Measurements from ENCODE around the gene KCNJ5.
A peak's percentile ranks its signal among the peaks of the same experiment; 100 is the strongest.

Gene KCNJ5

DNA sequence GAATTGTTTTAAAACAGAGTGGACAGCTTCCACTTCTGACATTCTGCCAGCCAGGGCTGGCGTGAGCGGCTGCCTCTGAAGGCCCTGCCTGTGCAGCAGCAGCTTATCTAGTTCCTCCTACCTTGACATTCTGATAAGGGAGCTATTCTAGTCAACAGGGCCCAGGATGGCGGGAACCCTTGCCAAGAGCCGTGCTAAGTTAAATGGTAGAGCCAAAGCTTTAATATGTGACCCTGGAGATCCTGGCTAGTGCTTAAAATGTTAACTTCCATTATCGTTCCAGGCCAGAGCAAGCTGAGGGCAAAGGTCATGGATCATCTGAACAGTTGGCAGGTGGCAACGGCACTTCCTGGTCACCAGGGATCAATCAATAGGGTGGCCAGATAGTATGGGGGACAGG lies 3.5 kb downstream of the KCNJ5 start:
- no peak for TF ChIP-seq GATA1 (IDR thresholded peaks at IDR 0.05; ENCODE audit: low read depth, low read length)
- no peak for TF ChIP-seq POLR2A (IDR thresholded peaks at IDR 0.05; ENCODE audit: low read length)
- peak; percentile 2 to 65 for DNase-seq

DNA sequence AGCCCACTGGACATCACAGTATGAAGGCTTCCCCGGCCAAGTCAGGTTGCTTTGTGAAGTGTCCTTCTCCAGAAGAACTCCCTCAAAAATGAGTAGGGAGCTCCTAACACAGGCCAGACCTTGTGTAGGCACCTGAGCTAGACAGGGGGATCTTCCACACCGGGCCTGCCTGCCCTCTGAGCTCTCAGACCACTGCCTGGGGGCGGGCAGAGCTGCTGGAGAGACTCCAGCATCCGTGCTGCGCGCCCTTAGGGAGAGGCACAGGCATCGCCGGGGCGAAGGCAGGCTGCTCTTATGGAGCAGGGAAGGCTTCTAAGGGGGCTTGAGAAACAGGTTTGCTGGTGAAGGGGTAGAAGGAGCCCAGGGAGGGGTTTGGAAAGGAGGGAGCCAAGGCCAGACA lies 4.4 kb downstream of the KCNJ5 start:
- no peak for DNase-seq
- TF ChIP-seq POLR2A (IDR thresholded peaks at IDR 0.05; ENCODE audit: low read length) (no peak), GATA1 (IDR thresholded peaks at IDR 0.05; ENCODE audit: low read depth, low read length) (no peak)

DNA sequence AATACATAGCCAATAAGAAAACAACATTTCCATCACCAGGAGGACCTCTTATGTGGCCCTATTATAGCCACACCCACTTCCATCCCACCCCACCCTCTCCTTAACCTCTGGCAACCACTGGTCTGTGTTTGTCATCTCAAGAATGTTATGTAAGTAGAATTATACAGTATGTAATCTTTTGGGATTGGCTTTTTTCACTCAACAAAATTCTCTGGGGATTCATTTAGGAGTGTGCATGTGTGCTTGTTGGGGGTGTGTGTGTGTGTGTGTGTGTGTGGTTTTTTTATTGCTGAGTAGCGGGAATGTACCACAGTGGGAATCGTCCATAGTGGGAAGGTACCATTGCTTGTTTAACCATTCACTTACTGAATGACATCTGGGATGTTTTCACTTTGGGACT lies 5.2 kb downstream of the KCNJ5 start:
- TF ChIP-seq GATA1 (IDR thresholded peaks at IDR 0.05; ENCODE audit: low read depth, low read length) (no peak), POLR2A (IDR thresholded peaks at IDR 0.05; ENCODE audit: low read length) (no peak)
- no peak for DNase-seq

DNA sequence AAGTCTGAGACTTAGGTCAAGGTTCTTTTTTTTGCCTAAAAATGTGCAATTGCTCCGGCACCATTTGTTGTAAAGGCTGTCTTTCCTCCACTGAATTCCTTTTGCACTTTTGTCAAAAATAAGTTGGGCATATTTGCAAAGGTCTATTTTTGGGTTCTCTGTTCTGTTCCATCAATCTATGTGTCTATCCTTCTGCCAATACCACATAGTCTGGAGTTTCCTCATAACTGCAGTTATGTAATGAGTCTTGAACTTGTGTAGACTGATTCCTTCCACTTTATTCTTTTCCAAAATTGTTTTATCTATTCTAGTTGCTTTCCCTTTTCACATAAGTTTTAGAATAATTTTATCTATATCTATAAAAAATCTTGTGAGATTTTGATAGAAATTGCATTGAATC lies 6.7 kb downstream of the KCNJ5 start:
- TF ChIP-seq POLR2A (IDR thresholded peaks at IDR 0.05; ENCODE audit: low read length) (no peak), GATA1 (IDR thresholded peaks at IDR 0.05; ENCODE audit: low read depth, low read length) (no peak)
- no peak for DNase-seq

DNA sequence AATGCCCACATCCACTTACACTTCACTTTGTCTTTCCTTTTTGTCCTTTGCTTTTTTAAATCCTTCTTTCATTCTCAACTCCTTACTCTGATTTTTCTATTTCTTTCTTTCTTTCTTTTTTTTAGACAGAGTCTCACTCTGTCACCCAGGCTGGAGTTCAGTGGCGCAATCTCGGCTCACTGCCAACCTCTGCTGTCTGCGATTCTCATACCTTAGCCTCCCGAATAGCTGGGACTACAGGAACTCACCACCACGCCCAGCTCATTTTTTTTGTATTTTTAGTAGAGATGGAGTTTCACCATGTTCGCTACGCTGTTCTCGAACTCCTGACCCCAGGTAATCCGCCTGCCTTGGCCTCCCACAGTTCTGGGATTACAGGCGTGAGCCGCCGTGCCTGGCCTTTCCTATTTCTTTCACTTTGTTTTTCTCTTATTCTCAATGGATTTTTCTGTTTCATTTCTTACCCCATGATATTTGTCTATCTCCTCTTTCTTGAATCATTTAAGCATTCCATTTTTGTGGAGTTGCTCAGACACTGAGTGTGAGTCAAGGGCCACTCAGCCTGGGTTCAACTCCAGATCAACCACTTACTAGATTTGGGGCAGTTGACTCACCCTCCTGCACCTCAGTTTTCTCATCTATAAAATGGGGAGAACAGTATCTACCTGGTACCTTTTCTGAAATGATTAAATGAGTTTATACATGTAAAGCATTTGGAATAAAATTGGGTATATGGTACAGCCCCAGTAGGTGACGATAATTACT lies 7.6 kb downstream of the KCNJ5 start:
- DNase-seq, result no peak
- TF ChIP-seq GATA1 (IDR thresholded peaks at IDR 0.05; ENCODE audit: low read depth, low read length) (no peak), POLR2A (IDR thresholded peaks at IDR 0.05; ENCODE audit: low read length) (no peak)

DNA sequence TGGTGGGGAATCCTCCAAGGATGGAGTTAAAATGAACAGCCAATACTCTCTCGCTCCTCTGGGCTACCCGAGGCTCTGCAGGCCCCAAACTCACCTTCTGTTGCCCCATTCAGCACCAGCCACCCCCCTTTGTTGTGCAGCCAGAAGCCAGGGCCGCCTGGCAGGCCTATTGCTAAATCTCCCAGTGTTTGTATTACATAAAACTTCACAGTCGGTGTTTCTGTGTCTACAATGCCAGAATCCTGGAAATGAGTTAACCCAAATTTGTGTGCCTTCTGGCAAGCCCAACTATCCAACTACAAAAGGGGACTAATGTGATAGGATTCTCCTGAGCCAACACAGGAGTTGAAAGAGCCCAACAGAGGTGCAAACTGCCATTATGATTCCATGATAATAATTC lies 9.3 kb downstream of the KCNJ5 start:
- TF ChIP-seq GATA1 (IDR thresholded peaks at IDR 0.05; ENCODE audit: low read depth, low read length) (no peak), POLR2A (IDR thresholded peaks at IDR 0.05; ENCODE audit: low read length) (no peak)
- no peak for DNase-seq

DNA sequence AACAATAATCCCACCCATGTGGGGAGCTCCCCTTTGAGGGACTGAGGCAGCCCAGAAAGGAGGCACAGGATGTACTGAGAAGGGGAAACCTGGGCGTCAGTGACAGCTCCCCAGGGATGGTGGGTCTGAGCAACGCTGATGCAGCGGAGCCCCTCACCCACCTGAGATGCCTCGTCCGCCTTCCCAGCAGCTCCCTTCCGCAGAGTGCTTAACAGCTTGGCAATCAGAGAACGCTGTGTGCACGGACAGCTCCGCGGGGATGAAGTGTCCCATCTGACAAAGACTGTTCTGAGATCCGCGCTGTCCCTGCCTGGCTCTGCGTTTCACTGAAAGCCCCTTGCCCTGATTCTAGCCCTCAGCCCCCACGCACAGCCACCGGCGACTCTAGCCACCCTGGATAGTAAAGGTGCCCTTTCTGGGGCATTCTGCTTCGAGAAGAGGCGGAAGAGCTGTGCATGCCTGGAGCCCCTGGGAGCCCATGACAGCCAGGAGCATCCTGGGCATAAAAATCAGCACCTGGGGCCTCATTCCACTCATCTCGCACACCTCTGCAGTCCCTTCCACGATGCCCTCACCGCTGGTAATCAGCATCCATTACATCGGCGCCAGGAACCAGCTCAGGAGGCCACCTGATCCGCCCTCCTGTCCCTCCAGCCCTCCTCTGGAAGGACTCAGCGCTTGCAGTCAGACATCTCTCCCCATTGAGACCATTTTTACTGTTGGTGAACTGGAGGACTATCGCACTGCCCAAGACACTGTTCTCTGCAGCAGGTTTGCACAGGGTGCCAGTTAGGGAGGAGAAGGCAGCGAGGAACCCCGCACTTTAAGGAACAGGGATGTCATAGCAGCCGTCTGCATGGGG lies 10.7 kb downstream of the KCNJ5 start:
- no peak for DNase-seq
- no peak for TF ChIP-seq POLR2A (IDR thresholded peaks at IDR 0.05; ENCODE audit: low read length)
- TF ChIP-seq GATA1 (IDR thresholded peaks at IDR 0.05; ENCODE audit: low read depth, low read length), result no peak

DNA sequence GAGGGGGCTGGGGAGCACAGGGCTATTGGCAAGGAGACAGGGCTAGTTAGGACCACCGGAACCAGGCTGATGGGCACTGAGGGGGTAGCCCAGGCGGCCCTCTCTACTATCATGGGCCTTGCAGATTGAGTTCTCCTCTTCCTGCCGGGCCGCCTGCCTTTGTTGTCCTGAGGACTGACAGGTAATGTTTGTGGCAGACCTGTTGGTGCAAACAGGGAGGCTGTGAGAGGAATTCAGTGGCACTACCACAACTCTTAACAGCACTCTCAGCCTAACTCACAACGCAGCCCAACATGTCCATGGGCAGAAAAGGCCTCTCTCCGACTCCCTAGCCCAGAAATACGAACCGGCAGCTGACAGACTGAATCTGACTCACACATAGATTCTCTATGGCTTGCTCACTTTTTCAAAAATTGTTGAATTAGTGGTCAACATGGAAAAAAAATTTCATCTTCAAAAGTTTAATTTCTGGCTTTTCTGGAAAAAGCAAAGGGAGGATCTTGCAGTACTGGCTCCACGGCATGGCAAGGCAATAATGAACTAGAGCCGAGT lies 11.4 kb downstream of the KCNJ5 start:
- no peak for TF ChIP-seq POLR2A (IDR thresholded peaks at IDR 0.05; ENCODE audit: low read length)
- TF ChIP-seq GATA1 (IDR thresholded peaks at IDR 0.05; ENCODE audit: low read depth, low read length), result no peak
- no peak for DNase-seq

DNA sequence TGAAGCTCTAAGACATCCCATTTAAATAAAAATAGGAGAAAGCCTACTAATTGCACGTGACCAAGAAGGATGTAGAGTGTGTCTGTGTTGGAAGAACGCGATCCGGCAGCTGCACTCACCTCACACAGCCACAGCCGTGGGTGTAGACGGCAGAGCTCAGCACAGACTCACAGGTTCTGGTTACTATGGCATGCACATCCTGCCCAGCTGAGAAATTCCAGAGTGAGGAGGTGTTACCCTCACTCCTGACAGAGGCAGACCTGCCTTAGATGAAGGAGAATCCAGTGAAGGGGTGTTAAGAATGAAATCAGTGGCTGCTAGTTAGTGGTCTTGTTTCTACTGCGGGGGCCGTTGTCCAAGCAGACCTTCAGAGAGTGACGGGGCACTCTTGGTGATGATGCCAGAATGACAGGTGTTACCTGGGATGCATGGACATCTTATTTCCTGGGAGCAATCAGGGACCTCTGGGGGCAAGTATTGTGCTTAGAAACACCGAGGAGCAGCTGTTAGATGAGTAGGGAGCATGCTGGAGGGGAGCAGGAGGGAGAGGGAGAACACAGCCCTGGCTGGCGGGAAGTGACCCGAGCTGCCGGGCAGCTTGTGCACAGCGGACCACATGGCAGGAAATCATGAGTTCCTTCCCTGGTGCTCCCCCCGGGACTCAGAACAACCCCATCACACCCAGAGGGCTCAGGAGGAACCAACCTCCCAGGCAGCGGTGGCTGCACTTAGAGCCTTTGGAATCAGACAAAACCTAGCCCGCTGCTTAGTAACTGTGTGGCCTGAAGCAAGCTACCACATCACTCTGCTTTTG lies 12.3 kb downstream of the KCNJ5 start:
- no peak for DNase-seq
- TF ChIP-seq POLR2A (IDR thresholded peaks at IDR 0.05; ENCODE audit: low read length) (no peak), GATA1 (IDR thresholded peaks at IDR 0.05; ENCODE audit: low read depth, low read length) (no peak)

DNA sequence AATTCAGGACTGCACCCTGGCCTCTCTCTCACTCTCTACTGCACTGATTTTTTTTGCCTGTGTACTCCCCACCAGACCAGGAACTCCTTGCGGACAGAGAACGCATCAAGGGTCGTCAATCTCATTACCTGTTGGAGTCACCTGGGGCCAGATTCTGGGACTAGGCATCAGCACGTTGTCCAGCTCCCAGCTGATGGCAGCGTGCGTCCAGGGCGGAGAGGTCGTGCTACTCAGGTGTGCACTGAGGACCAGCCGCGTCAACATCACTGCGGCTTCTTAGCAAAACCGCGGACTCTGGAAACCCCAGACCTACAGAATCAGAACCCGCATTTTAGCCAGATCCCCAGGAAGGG lies 13.1 kb downstream of the KCNJ5 start:
- no peak for DNase-seq
- TF ChIP-seq POLR2A (IDR thresholded peaks at IDR 0.05; ENCODE audit: low read length) (no peak), GATA1 (IDR thresholded peaks at IDR 0.05; ENCODE audit: low read depth, low read length) (no peak)

DNA sequence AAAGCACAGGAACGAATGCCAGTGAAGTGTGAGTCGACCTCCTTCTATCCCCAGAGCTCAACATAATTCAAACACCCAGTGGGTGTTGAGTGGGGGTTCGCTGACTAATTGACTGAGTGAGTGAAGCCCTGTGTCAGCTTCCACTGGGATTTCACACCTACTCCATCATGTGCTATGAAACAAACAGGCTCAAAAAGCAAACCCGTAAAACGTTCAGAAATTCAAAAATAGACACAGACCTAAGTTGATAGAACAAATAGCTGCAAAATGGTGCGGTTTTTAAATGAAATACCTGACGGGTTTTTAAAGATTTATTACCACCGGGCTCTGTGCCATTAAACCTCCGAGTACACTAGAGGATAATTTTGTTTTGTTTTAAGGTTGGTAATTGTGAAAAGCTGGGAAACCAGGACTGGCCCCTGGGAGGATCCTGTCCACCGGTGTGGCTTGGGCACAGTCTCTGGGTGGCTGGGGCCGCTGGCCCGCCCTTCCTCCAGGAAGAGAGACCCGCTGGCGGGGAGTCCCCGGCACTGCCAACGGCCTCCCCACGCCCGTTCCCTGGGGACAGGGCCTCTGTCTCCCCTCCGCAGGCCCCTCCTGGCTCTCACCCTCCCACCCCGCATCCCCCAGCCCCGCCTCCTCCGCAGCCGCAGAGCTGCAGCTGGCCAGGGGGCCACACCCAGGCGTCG lies 13.6 kb downstream of the KCNJ5 start:
- no peak for DNase-seq
- TF ChIP-seq POLR2A (IDR thresholded peaks at IDR 0.05; ENCODE audit: low read length) (no peak), GATA1 (IDR thresholded peaks at IDR 0.05; ENCODE audit: low read depth, low read length) (no peak)

DNA sequence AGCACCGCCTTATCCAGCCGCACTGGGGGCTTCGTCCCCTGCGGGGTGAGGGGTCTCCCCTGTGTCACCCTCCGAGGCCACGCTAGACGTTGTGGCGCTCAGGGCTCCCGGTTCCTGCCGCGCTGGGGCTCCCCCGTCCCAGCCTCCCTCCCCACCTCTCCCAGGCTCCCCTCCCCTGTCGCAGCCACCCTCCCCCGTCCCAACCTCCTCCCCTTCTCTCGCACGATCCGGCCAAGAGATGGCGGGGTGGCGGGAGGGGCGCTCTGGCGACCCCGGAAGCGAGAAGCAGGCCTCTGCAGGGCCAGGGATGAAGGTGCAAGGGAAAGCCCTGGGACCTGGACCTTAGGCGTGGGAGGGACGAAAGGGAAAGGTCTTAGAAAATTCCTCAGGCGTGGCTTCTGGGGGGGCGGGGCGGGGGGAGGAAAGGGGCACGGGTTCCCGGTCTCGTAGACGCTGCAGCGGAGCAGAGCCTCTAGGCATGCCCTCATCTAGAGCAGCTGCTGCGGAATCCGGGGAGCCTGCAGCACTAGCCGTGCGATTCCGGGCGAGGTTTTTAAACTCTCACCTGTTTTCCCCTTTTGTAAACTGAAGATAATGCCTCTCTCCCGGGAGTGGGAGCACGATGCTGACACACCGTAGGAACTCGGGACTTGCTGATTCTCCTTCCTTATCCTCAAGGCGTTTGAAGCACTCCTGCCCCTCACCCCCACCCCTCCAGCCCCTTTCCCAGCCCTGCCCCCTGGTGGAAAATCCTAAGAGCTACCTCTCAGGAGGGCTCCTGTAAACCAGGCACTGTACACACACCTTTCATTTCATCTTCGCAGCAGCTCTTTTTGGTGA lies 14.4 kb downstream of the KCNJ5 start:
- DNase-seq, result peak; percentile 6 to 10
- TF ChIP-seq POLR2A (IDR thresholded peaks at IDR 0.05; ENCODE audit: low read length) (no peak), GATA1 (IDR thresholded peaks at IDR 0.05; ENCODE audit: low read depth, low read length) (no peak)
